ENCODE data around the gene KCNH5.

- TF ChIP-seq POLR2A (IDR thresholded peaks at IDR 0.05; ENCODE audit: low read length) (no peak), GATA1 (IDR thresholded peaks at IDR 0.05; ENCODE audit: low read depth, low read length) (no peak)
Observed at GRCh38 chr14:63032641-63033040, 12.6 kb downstream of the KCNH5 start.

Data from erythroblast (primary cell).